OCI-LY7 (cell line): Measurements from ENCODE around the gene ZNF605.
"Not testable (repeated sequence)": the region's sequence is repeated elsewhere in the genome, so short reads cannot be mapped to it uniquely, and the experiment has no call there.

Experiments used
- CTCF ChIP-seq: fragments of 200-600 bp; sonication (generic); conservative IDR thresholded peaks from 2 replicates; pipeline ENCODE4 v1.5.1; 2014; ENCODE audit warnings: mild to moderate bottlenecking, antibody characterized with exemption, low read length, moderate library complexity, mixed read lengths
- EZH2phosphoT487 ChIP-seq: fragments of 200-600 bp; sonication (generic); IDR thresholded peaks from 2 replicates; pipeline ENCODE4 v1.6.1; 2018; ENCODE audit warnings: low read depth, borderline replicate concordance, mild to moderate bottlenecking, mixed run types, antibody characterized with exemption, low read length, moderate library complexity, mixed read lengths

GRCh38 chr12:132936921-132937320 is 19.2 kb downstream of the ZNF605 start:
- TF ChIP-seq CTCF, EZH2phosphoT487: not testable (repeated sequence)
